ENCODE measurements around the gene ABCB9. TPM values are rescaled to one million over a fixed set of nuclear protein-coding genes. Genes with fewer than 3 reads are reported as not detected.

ABCB9 gene
- total RNA-seq, 4 donors from 2014 or later = 0.40 to 15.3 (median 9.2) TPM

- in situ Hi-C loops (cut with MboI; ENCODE audit: low pct_ligation_motif_present in 1 of 4, low pct_unique_long_range_greater_than_20kb in 1 of 4, low sequenced_read_pairs in 3 of 4) = no loop called here
- Histone ChIP-seq H3K27me3 (no peaks in the 10 kb centered on the region), H3K4me1 (no peaks in the 10 kb centered on the region), H3K27ac (no peak overlapping the region), H3K4me3 (no peak overlapping the region), H3K36me3 (peaks cover 0 to 3% (median 0%) of the 10 kb centered on the region in 4 donors), H3K9me3 (no peaks in the 10 kb centered on the region)
- TF ChIP-seq EP300 (IDR thresholded peaks at IDR 0.05; ENCODE audit: low read depth) (no peak), POLR2A (IDR thresholded peaks at IDR 0.05) (no peak), CTCF (IDR thresholded peaks at IDR 0.05) (no peak), POLR2AphosphoS5 (IDR thresholded peaks at IDR 0.05) (no peak)
- WGBS, 2 donors (ENCODE audit: low coverage in 1 of 2) = 91% methylated on average over 13 of the region's 13 CpGs; no CpG with 5 or more reads in 1 of the 2 donors
- DNase-seq = no peak
- intact Hi-C loops (cut with DNase I; ENCODE audit: low total_unique reads) = no loop called here
Measured at GRCh38 chr12:122994781-122995502, 28.7 kb upstream of the ABCB9 start.

GRCh38 chr12:122994140-122994675, 27.9 kb upstream of the ABCB9 start:
- no peaks in the 10 kb centered on the region for H3K9me3 ChIP-seq
- in situ Hi-C loops (cut with MboI; ENCODE audit: low pct_ligation_motif_present in 1 of 4, low pct_unique_long_range_greater_than_20kb in 1 of 4, low sequenced_read_pairs in 3 of 4) (no loop called here), intact Hi-C loops (cut with DNase I; ENCODE audit: low total_unique reads) (no loop called here)
- H3K4me1 ChIP-seq = no peaks in the 10 kb centered on the region
- H3K27ac ChIP-seq = no peak overlapping the region
- 88% methylated on average over 10 of the region's 10 CpGs; no CpG with 5 or more reads in 1 of the 2 donors for WGBS, 2 donors (ENCODE audit: low coverage in 1 of 2)
- no peak for TF ChIP-seq EP300 (IDR thresholded peaks at IDR 0.05; ENCODE audit: low read depth)
- TF ChIP-seq POLR2A (IDR thresholded peaks at IDR 0.05) = no peak
- no peak for TF ChIP-seq POLR2AphosphoS5 (IDR thresholded peaks at IDR 0.05)
- TF ChIP-seq CTCF (IDR thresholded peaks at IDR 0.05) = no peak
- DNase-seq = no peak
- H3K4me3 ChIP-seq = no peak overlapping the region
- no peaks in the 10 kb centered on the region for H3K27me3 ChIP-seq
- no peaks in the 10 kb centered on the region for H3K36me3 ChIP-seq

GRCh38 chr12:122992386-122992785, 26.1 kb upstream of the ABCB9 start:
- Histone ChIP-seq H3K27ac (no peak overlapping the region), H3K4me1 (no peaks in the 10 kb centered on the region), H3K4me3 (no peak overlapping the region), H3K9me3 (no peaks in the 10 kb centered on the region), H3K36me3 (peaks cover 0 to 2% (median 0%) of the 10 kb centered on the region in 4 donors), H3K27me3 (no peaks in the 10 kb centered on the region)
- no peak for TF ChIP-seq CTCF (IDR thresholded peaks at IDR 0.05)
- TF ChIP-seq POLR2AphosphoS5 (IDR thresholded peaks at IDR 0.05) = no peak
- no peak for TF ChIP-seq EP300 (IDR thresholded peaks at IDR 0.05; ENCODE audit: low read depth)
- TF ChIP-seq POLR2A (IDR thresholded peaks at IDR 0.05) = no peak
- intact Hi-C loops (cut with DNase I; ENCODE audit: low total_unique reads) = no loop called here
- in situ Hi-C loops (cut with MboI; ENCODE audit: low pct_ligation_motif_present in 1 of 4, low pct_unique_long_range_greater_than_20kb in 1 of 4, low sequenced_read_pairs in 3 of 4) = no loop called here
- DNase-seq = no peak
- WGBS, 2 donors (ENCODE audit: low coverage in 1 of 2) = 84 to 86% methylated on average over 14 to 19 of the region's 19 CpGs

- H3K36me3 ChIP-seq = peaks cover 0 to 7% (median 0%) of the 10 kb centered on the region in 4 donors
- TF ChIP-seq EP300 (IDR thresholded peaks at IDR 0.05; ENCODE audit: low read depth) = no peak
- no peak for TF ChIP-seq POLR2AphosphoS5 (IDR thresholded peaks at IDR 0.05)
- TF ChIP-seq POLR2A (IDR thresholded peaks at IDR 0.05) = no peak
- no peak for TF ChIP-seq CTCF (IDR thresholded peaks at IDR 0.05)
- no peaks in the 10 kb centered on the region for H3K4me1 ChIP-seq
- in situ Hi-C loops (cut with MboI; ENCODE audit: low pct_ligation_motif_present in 1 of 4, low pct_unique_long_range_greater_than_20kb in 1 of 4, low sequenced_read_pairs in 3 of 4) = no loop called here
- H3K27me3 ChIP-seq = no peaks in the 10 kb centered on the region
- WGBS, 2 donors (ENCODE audit: low coverage in 1 of 2) = 87% methylated on average over 27 of the region's 27 CpGs; no CpG with 5 or more reads in 1 of the 2 donors
- DNase-seq = no peak
- no peak overlapping the region for H3K4me3 ChIP-seq
- intact Hi-C loops (cut with DNase I; ENCODE audit: low total_unique reads) = no loop called here
- H3K9me3 ChIP-seq = no peaks in the 10 kb centered on the region
- H3K27ac ChIP-seq = no peak overlapping the region
Measured at GRCh38 chr12:122991623-122992275, 25.5 kb upstream of the ABCB9 start.
